ENCODE measurements around the gene ATP6V0A1.

The ATP6V0A1 gene

GRCh38 chr17:42571435-42572225 lies 113.0 kb downstream of the ATP6V0A1 start:
- TF ChIP-seq ESRRG (CRISPR knock-in tag; IDR thresholded peaks at IDR 0.05) (no peak), CREB5 (CRISPR knock-in tag; IDR thresholded peaks at IDR 0.05; ENCODE audit: low read depth) (no peak), POU6F1 (CRISPR knock-in tag; IDR thresholded peaks at IDR 0.05; ENCODE audit: borderline replicate concordance, low read depth) (no peak), TSHZ2 (CRISPR knock-in tag; IDR thresholded peaks at IDR 0.05) (no peak), ISL1 (CRISPR knock-in tag; IDR thresholded peaks at IDR 0.05) (no peak), GLIS3 (CRISPR knock-in tag; IDR thresholded peaks at IDR 0.05) (no peak), ZC3H10 (CRISPR knock-in tag; IDR thresholded peaks at IDR 0.05) (no peak), PATZ1 (CRISPR knock-in tag; IDR thresholded peaks at IDR 0.05; ENCODE audit: borderline replicate concordance) (no peak), ZFP30 (CRISPR knock-in tag; IDR thresholded peaks at IDR 0.05) (no peak), BACH2 (CRISPR knock-in tag; IDR thresholded peaks at IDR 0.05; ENCODE audit: borderline replicate concordance) (no peak), ZFP3 (CRISPR knock-in tag; IDR thresholded peaks at IDR 0.05) (no peak), PPARA (CRISPR knock-in tag; IDR thresholded peaks at IDR 0.05; ENCODE audit: borderline replicate concordance) (no peak)
- no peak for ATAC-seq

Data from SK-N-SH treated with all-trans-retinoic acid at 6 μM for 48 hours (cell line).